Measurements from ENCODE around the gene PCGF5.

GRCh38 chr10:91249700-91250099 is 29.2 kb downstream of the PCGF5 start:
- TF ChIP-seq, protein P1, sequence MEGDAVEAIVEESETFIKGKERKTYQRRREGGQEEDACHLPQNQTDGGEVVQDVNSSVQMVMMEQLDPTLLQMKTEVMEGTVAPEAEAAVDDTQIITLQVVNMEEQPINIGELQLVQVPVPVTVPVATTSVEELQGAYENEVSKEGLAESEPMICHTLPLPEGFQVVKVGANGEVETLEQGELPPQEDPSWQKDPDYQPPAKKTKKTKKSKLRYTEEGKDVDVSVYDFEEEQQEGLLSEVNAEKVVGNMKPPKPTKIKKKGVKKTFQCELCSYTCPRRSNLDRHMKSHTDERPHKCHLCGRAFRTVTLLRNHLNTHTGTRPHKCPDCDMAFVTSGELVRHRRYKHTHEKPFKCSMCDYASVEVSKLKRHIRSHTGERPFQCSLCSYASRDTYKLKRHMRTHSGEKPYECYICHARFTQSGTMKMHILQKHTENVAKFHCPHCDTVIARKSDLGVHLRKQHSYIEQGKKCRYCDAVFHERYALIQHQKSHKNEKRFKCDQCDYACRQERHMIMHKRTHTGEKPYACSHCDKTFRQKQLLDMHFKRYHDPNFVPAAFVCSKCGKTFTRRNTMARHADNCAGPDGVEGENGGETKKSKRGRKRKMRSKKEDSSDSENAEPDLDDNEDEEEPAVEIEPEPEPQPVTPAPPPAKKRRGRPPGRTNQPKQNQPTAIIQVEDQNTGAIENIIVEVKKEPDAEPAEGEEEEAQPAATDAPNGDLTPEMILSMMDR (IDR thresholded peaks at IDR 0.05), result no peak
- TF ChIP-seq POLR2A (IDR thresholded peaks at IDR 0.05), result no peak
- no peak for TF ChIP-seq POLR2AphosphoS5 (IDR thresholded peaks at IDR 0.05)
